ENCODE measurements around the gene TMEM82. TPM values are rescaled to one million over a fixed set of nuclear protein-coding genes. Genes with fewer than 3 reads are reported as not detected.

Gene TMEM82
- total RNA-seq, 4 donors from 2014 or later = not detected

DNA sequence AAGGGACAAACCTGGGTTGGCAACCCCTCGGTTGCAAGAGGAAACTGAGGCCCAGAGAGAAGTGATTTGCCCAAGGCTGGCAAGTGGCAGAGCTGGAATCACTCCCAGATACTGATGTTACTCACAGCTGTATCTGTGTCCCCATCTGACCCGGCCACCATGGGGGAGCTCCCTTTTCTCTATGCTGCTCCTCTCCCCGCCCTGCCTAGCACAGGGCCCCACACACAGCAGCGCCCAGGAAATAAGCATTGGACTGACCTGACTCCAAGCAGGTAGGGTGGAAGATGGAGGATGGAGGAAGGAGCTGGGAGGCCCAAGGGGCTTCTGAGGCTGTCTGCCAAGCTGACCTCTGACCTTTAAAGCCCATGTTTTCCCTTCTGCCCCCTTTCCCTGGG lies 13.3 kb downstream of the TMEM82 start:
- H3K27me3 ChIP-seq = peaks cover 0 to 33% (median 1%) of the 10 kb centered on the region in 4 donors
- TF ChIP-seq CTCF (IDR thresholded peaks at IDR 0.05) = no peak
- TF ChIP-seq POLR2A (IDR thresholded peaks at IDR 0.05) = no peak
- H3K4me1 ChIP-seq = peaks cover 33 to 53% (median 36%) of the 10 kb centered on the region in 3 donors
- intact Hi-C loops (cut with DNase I) = no loop called here
- H3K9me3 ChIP-seq = no peaks in the 10 kb centered on the region
- DNase-seq = no peak
- H3K36me3 ChIP-seq = no peaks in the 10 kb centered on the region
- H3K27ac ChIP-seq = peak overlapping the region; percentile 14 to 87 (median 68)
- no peak overlapping the region for H3K4me3 ChIP-seq
- WGBS, 2 donors = 65 to 72% methylated on average over 2 to 3 of the region's 4 CpGs

- 40 to 47% methylated on average over 7 to 17 of the region's 21 CpGs for WGBS, 2 donors
- no peak for DNase-seq
- Histone ChIP-seq H3K27ac (peak overlapping the region; percentile 49 to 88 (median 86)), H3K4me1 (peaks cover 36 to 60% (median 40%) of the 10 kb centered on the region in 3 donors), H3K36me3 (no peaks in the 10 kb centered on the region), H3K27me3 (peaks cover 0 to 37% (median 1%) of the 10 kb centered on the region in 4 donors), H3K4me3 (peak overlapping the region in 2 of 4 donors; percentile 15 to 85), H3K9me3 (no peaks in the 10 kb centered on the region)
- peak in 1 of 4 donors; percentile 47 for TF ChIP-seq POLR2A (IDR thresholded peaks at IDR 0.05)
- TF ChIP-seq CTCF (IDR thresholded peaks at IDR 0.05) = no peak
- intact Hi-C loops (cut with DNase I) = no loop called here
Observed at GRCh38 chr1:15756143-15757015, 14.1 kb downstream of the TMEM82 start.

- Histone ChIP-seq H3K4me1 (peaks cover 36 to 67% (median 40%) of the 10 kb centered on the region in 3 donors), H3K36me3 (no peaks in the 10 kb centered on the region), H3K27me3 (peaks cover 0 to 37% (median 1%) of the 10 kb centered on the region in 4 donors), H3K27ac (peak overlapping the region; percentile 86 to 90 (median 88)), H3K9me3 (no peaks in the 10 kb centered on the region), H3K4me3 (peak overlapping the region in 2 of 4 donors; percentile 15 to 85)
- DNase-seq = no peak
- 62 to 75% methylated on average over 1 to 6 of the region's 9 CpGs for WGBS, 2 donors
- TF ChIP-seq POLR2A (IDR thresholded peaks at IDR 0.05) (no peak), CTCF (IDR thresholded peaks at IDR 0.05) (no peak)
- intact Hi-C loops (cut with DNase I) = no loop called here
Observed at GRCh38 chr1:15757016-15757543, 14.8 kb downstream of the TMEM82 start.

DNA sequence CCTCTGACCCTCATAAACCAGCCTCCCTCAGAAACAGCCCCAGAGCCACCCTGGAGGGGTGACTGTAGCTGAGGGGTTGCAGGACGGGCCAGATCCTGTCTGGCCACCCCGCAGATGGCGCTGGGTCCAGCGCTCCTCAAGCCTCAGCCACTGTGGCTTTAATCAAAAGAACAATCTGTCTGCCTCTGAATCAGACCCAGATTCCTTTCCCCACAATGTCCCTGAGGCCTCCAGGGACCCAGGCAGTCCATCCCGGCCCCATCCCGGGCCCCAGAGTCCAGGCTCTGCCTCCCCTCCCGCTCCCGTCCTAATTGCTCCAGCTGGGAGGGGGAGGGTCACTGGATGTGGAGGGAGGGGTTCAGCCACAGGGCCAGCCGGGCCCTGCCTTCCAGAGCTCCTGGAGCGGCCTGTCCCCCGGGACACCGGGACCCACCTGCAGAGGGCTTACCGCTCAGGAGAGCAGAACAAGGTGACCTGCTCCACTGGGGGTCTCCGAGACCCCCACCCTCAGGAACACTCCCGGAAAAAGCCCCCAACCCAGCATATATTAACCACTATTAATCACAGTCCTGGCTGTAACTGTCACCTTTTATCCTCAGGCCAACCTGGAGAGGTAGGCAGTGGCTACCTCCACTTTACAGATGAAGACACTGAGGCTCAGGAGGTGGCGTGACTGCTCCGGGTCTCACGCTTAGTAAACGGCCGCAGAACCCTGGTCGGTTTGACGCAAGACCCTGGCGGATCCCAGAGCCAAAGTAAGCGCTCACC lies 15.5 kb downstream of the TMEM82 start:
- H3K27me3 ChIP-seq = peaks cover 0 to 37% (median 1%) of the 10 kb centered on the region in 4 donors
- DNase-seq = no peak
- peak overlapping the region; percentile 65 to 85 (median 82) for H3K4me3 ChIP-seq
- H3K4me1 ChIP-seq = peaks cover 36 to 68% (median 40%) of the 10 kb centered on the region in 3 donors
- WGBS, 2 donors = 67% methylated on average over 4 of the region's 24 CpGs; no CpG with 5 or more reads in 1 of the 2 donors
- intact Hi-C loops (cut with DNase I) = no loop called here
- no peaks in the 10 kb centered on the region for H3K9me3 ChIP-seq
- peak overlapping the region; percentile 86 to 90 (median 88) for H3K27ac ChIP-seq
- no peak for TF ChIP-seq POLR2A (IDR thresholded peaks at IDR 0.05)
- TF ChIP-seq CTCF (IDR thresholded peaks at IDR 0.05) = no peak
- no peaks in the 10 kb centered on the region for H3K36me3 ChIP-seq

Measured in esophagus squamous epithelium (tissue), 5 donors.